Prostate gland (tissue), 2 donors: ENCODE measurements around the gene PDSS2. TPM values are rescaled to one million over a fixed set of nuclear protein-coding genes. Genes with fewer than 3 reads are reported as not detected.
A peak's percentile ranks its signal among the peaks of the same experiment; 100 is the strongest.

Source experiments
- DNase-seq: peaks from one replicate; pipeline ENCODE4 v3.0.0-alpha.2; 2019; ENCODE audit warnings: low spot score
- H3K27ac ChIP-seq, 2 donors: fragments of 200-600 bp; sonication (generic); 2 replicates each; pipeline ENCODE4 v1.5.1; 2017 to 2019
- H3K27me3 ChIP-seq: fragments of 200-600 bp; sonication (generic); replicated peaks from 2 replicates; pipeline ENCODE4 v1.5.1; 2019; ENCODE audit not compliant: insufficient read depth
- H3K36me3 ChIP-seq, 2 donors: fragments of 200-600 bp; sonication (generic); 1 replicate in 1 of 2; 2 replicates in 1 of 2; pipeline versions ENCODE4 v1.5.1 to v1.8.1; 2017 to 2019
- H3K4me1 ChIP-seq: fragments of 200-600 bp; sonication (generic); replicated peaks from 2 replicates; pipeline ENCODE4 v1.5.1; 2019
- H3K4me3 ChIP-seq, 2 donors: fragments of 200-600 bp; sonication (generic); 2 replicates each; pipeline ENCODE4 v1.5.1; 2017 to 2019
- H3K9me3 ChIP-seq: fragments of 200-600 bp; sonication (generic); 2 replicates; pipeline ENCODE4 v1.5.1; 2017
- POLR2A ChIP-seq: fragments of 450-650 bp; IDR thresholded peaks from one replicate; pipeline ENCODE4 v1.6.1; 2016; ENCODE audit warnings: antibody characterized with exemption, mild to moderate bottlenecking
- POLR2AphosphoS5 ChIP-seq: sonication (generic); formaldehyde crosslinking; IDR thresholded peaks from one replicate; pipeline ENCODE4 v1.6.1; 2017; ENCODE audit warnings: antibody characterized with exemption
- WGBS: methylation state at CpG from one replicate; pipeline ENCODE4 v1.1.5; 2018; 5-methylcytosine and 5-hydroxymethylcytosine counted together
- intact Hi-C: fragments of 100-400 bp; cut with DNase I; formaldehyde crosslinking; loops from one replicate; pipeline ENCODE4 v1.14.2; 2022
- total RNA-seq, 2 donors: library from RNA; depleted of rRNA; stranded (reverse); fragments of >200 nt; gene quantifications; one replicate each; pipeline ENCODE4 v1.1.0, GENCODE V29; 2016
- TF ChIP-seq, protein P1 (sequence below), 4 experiments: fragments of 200-600 bp in 2 of 4; fragments of 450-650 bp in 2 of 4; sonication (generic) in 2 of 4; IDR thresholded peaks; 1 replicate in 3 of 4; 2 replicates in 1 of 4; pipeline ENCODE4 v1.5.1; 2016 to 2019; ENCODE audit warnings: antibody characterized with exemption in 4 of 4, mild to moderate bottlenecking in 2 of 4, moderate library complexity in 2 of 4

Gene PDSS2, protein sequence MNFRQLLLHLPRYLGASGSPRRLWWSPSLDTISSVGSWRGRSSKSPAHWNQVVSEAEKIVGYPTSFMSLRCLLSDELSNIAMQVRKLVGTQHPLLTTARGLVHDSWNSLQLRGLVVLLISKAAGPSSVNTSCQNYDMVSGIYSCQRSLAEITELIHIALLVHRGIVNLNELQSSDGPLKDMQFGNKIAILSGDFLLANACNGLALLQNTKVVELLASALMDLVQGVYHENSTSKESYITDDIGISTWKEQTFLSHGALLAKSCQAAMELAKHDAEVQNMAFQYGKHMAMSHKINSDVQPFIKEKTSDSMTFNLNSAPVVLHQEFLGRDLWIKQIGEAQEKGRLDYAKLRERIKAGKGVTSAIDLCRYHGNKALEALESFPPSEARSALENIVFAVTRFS
- total RNA-seq = 10 to 100 TPM; 12.7 to 35.3 TPM

DNA sequence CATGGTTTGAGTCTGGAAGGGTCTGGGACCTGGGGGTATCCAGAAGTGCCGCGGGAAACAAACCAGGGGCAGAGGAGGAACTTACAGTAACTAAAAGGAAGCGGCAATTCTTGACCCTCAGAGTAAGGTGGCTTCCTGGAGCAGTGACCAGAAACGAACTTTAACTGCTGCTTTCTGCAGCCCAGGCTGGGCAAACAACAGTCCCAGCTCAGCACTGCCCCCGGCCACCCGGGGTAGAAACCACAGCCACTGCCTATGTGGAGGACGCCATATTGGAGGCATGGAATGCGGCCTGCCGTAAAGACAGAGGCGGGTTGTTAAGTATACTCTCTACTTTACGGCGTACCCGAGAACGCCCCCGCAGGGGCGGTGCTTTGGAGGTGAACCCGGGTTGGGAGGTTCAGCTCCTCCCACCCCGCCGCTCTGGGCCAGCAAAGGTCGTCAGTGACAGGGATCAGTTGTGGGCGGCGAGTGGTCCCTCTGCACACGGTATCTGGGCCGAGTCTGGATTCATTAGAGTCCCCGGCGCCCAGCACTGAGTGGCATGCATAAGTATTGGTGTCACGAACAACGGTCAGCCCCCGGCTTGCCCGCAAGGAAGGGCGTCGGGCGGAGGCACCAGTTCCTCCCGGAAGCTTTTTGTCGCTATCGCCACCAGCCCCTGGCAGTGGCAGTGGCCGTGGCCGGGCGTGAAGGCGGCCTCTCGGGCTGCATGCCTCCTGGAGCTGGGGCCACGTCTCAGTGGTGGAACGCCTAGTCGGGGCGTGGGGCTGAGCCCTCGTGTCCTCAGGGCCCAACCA, at the start of gene PDSS2:
PDSS2 (minus strand) TSS at position 282 of the 800 bp plus-strand sequence; CDS start at position 3, 279 bp downstream.
- intact Hi-C loops = loop anchor here (2.0 to 10.0 kb wide), 3 partner anchors 29 to 435 kb away; partner anchors contain the start of gene MTRES1
- TF ChIP-seq, protein P1, sequence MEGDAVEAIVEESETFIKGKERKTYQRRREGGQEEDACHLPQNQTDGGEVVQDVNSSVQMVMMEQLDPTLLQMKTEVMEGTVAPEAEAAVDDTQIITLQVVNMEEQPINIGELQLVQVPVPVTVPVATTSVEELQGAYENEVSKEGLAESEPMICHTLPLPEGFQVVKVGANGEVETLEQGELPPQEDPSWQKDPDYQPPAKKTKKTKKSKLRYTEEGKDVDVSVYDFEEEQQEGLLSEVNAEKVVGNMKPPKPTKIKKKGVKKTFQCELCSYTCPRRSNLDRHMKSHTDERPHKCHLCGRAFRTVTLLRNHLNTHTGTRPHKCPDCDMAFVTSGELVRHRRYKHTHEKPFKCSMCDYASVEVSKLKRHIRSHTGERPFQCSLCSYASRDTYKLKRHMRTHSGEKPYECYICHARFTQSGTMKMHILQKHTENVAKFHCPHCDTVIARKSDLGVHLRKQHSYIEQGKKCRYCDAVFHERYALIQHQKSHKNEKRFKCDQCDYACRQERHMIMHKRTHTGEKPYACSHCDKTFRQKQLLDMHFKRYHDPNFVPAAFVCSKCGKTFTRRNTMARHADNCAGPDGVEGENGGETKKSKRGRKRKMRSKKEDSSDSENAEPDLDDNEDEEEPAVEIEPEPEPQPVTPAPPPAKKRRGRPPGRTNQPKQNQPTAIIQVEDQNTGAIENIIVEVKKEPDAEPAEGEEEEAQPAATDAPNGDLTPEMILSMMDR (IDR thresholded peaks at IDR 0.05) = peak in 2 of 4 experiments; percentile 42 to 53
- TF ChIP-seq POLR2AphosphoS5 (peak; percentile 93), POLR2A (peak; percentile 67)

GRCh38 chr6:107506145-107506544, 46.8 kb upstream of the PDSS2 start:
- TF ChIP-seq, protein P1 (IDR thresholded peaks at IDR 0.05) = no peak
- TF ChIP-seq POLR2A (no peak), POLR2AphosphoS5 (no peak)
- H3K36me3 ChIP-seq = no peaks in the 10 kb centered on the region
- intact Hi-C loops = no loop called here
- H3K27me3 ChIP-seq = no peaks in the 10 kb centered on the region
- WGBS = 96% methylated on average over 1 of the region's 1 CpG
- no peak overlapping the region for H3K4me3 ChIP-seq
- no peak overlapping the region for H3K27ac ChIP-seq
- no peak for DNase-seq
- H3K4me1 ChIP-seq = peaks cover 4% of the 10 kb centered on the region
- H3K9me3 ChIP-seq = no peaks in the 10 kb centered on the region

More for the DNA sequence above, at the start of gene PDSS2:
- peak; percentile 98 for DNase-seq
- under 1% methylated on average over 32 of the region's 46 CpGs for WGBS
- H3K36me3 ChIP-seq = no peaks in the 10 kb centered on the region
- H3K27me3 ChIP-seq = no peaks in the 10 kb centered on the region
- no peaks in the 10 kb centered on the region for H3K9me3 ChIP-seq
- peaks cover 3% of the 10 kb centered on the region for H3K4me1 ChIP-seq
- peak within 1 kb of the TSS; percentile 69 to 95 for H3K4me3 ChIP-seq
- H3K27ac ChIP-seq = peak within 1 kb of the TSS; percentile 80 to 92

- Histone ChIP-seq H3K4me1 (peaks cover 2% of the 10 kb centered on the region), H3K27ac (no peak overlapping the region), H3K36me3 (no peaks in the 10 kb centered on the region), H3K9me3 (no peaks in the 10 kb centered on the region), H3K4me3 (no peak overlapping the region), H3K27me3 (no peaks in the 10 kb centered on the region)
- intact Hi-C loops = no loop called here
- 80% methylated on average over 4 of the region's 4 CpGs for WGBS
- no peak for DNase-seq
- TF ChIP-seq POLR2A (no peak), POLR2AphosphoS5 (no peak)
- TF ChIP-seq, protein P1 (IDR thresholded peaks at IDR 0.05) = no peak
These were observed 45.1 kb upstream of the PDSS2 start for GRCh38 chr6:107504270-107505026.

GRCh38 chr6:107496892-107497684, 37.7 kb upstream of the PDSS2 start:
- Histone ChIP-seq H3K27ac (no peak overlapping the region), H3K4me3 (no peak overlapping the region), H3K36me3 (no peaks in the 10 kb centered on the region), H3K9me3 (no peaks in the 10 kb centered on the region), H3K27me3 (no peaks in the 10 kb centered on the region), H3K4me1 (peaks cover 3% of the 10 kb centered on the region)
- TF ChIP-seq POLR2A (no peak), POLR2AphosphoS5 (no peak)
- TF ChIP-seq, protein P1 (IDR thresholded peaks at IDR 0.05) = no peak
- WGBS = 89% methylated on average over 1 of the region's 1 CpG
- intact Hi-C loops = no loop called here
- no peak for DNase-seq
